Sigmoid colon (tissue), 7 donors: ENCODE measurements around the gene ARHGAP45. TPM values are rescaled to one million over a fixed set of nuclear protein-coding genes. Genes with fewer than 3 reads are reported as not detected.

ENCODE experiments used
- DNase-seq: peaks from one replicate; pipeline ENCODE4 v3.0.0-alpha.2; 2019
- H3K27ac ChIP-seq, 4 donors: fragments of 200-600 bp; sonication (generic); one replicate each; pipeline ENCODE4 v1.5.1; 2016 to 2019; ENCODE audit warnings: mild to moderate bottlenecking in 1 of 4
- H3K27me3 ChIP-seq, 3 donors: fragments of 200-600 bp; sonication (generic); one replicate each; pipeline ENCODE4 v1.5.1; 2019; ENCODE audit warnings: mild to moderate bottlenecking in 1 of 3
- H3K36me3 ChIP-seq, 4 donors: fragments of 200-600 bp; sonication (generic); one replicate each; pipeline ENCODE4 v1.5.1; 2016 to 2019
- H3K4me1 ChIP-seq, 4 donors: fragments of 200-600 bp; sonication (generic); one replicate each; pipeline ENCODE4 v1.5.1; 2017 to 2019
- H3K4me3 ChIP-seq, 4 donors: fragments of 200-600 bp; sonication (generic); one replicate each; pipeline ENCODE4 v1.5.1; 2017 to 2019; ENCODE audit warnings: mild to moderate bottlenecking in 2 of 4, moderate library complexity in 1 of 4
- H3K9me3 ChIP-seq, 4 donors: fragments of 200-600 bp in 3 of 4; sonication (generic) in 3 of 4; one replicate each; pipeline versions ENCODE4 v1.5.1 to v1.6.1; 2013 to 2019
- CTCF ChIP-seq, 4 experiments: fragments of 450-650 bp in 3 of 4; fragments of 200-600 bp in 1 of 4; IDR thresholded peaks; one replicate each; pipeline ENCODE4 v1.5.1; 2016 to 2019; ENCODE audit warnings: antibody characterized with exemption in 4 of 4, mild to moderate bottlenecking in 3 of 4, moderate library complexity in 2 of 4
- EP300 ChIP-seq, 4 donors: sonication (generic); formaldehyde crosslinking; IDR thresholded peaks; one replicate each; pipeline ENCODE4 v1.6.1; 2017; ENCODE audit warnings: antibody characterized with exemption in 4 of 4
- POLR2A ChIP-seq, 2 donors: fragments of 450-650 bp; IDR thresholded peaks; one replicate each; pipeline ENCODE4 v1.6.1; 2016; ENCODE audit warnings: antibody characterized with exemption in 2 of 2, mild to moderate bottlenecking in 2 of 2, moderate library complexity in 2 of 2
- POLR2AphosphoS5 ChIP-seq, 4 donors: sonication (generic); formaldehyde crosslinking; IDR thresholded peaks; one replicate each; pipeline ENCODE4 v1.6.1; 2017; ENCODE audit warnings: antibody characterized with exemption in 4 of 4
- WGBS, 2 donors: extraction: QIAGEN DNeasy Blood & Tissue Kit; methylation state at CpG; one replicate each; pipeline ENCODE4 v1.1.7; 2013; 5-methylcytosine and 5-hydroxymethylcytosine counted together
- intact Hi-C: fragments of 100-400 bp; cut with DNase I; formaldehyde crosslinking; loops from one replicate; pipeline ENCODE4 v1.15.1; 2023
- polyA plus RNA-seq, 3 donors: library from polyadenylated mRNA; stranded (reverse); fragments of 200-250 nt; gene quantifications; one replicate each; pipeline ENCODE4 v1.2.3, GENCODE V29; 2013
- total RNA-seq, 4 donors: library from RNA; depleted of rRNA; stranded (reverse); fragments of >200 nt; gene quantifications; one replicate each; pipeline ENCODE4 v1.1.0, GENCODE V29; 2016
- donor health status: healthy with polysubstance abuse.
- donor health status: Bipolar disorder and iron deficiency.
- donor health status: healthy.

Gene ARHGAP45
- total and polyA plus RNA-seq, 7 donors: 12.8 to 103 (median 21.6) TPM

GRCh38 chr19:1094655-1094977 is 27.6 kb downstream of the ARHGAP45 start:
- Histone ChIP-seq H3K9me3 (no peaks in the 10 kb centered on the region), H3K27me3 (no peaks in the 10 kb centered on the region), H3K4me1 (peaks cover 0 to 37% (median 30%) of the 10 kb centered on the region in 4 donors), H3K27ac (peak overlapping the region; percentile 77 to 87 (median 81)), H3K4me3 (peak overlapping the region; percentile 71 to 99 (median 97)), H3K36me3 (peaks cover 15 to 33% (median 18%) of the 10 kb centered on the region in 4 donors)
- intact Hi-C loops: no loop called here
- no peak for DNase-seq
- WGBS, 2 donors: 0 to 1% methylated on average over 19 of the region's 19 CpGs
- TF ChIP-seq EP300 (IDR thresholded peaks at IDR 0.05): no peak
- TF ChIP-seq POLR2A (IDR thresholded peaks at IDR 0.05): no peak
- TF ChIP-seq CTCF (IDR thresholded peaks at IDR 0.05): no peak
- no peak for TF ChIP-seq POLR2AphosphoS5 (IDR thresholded peaks at IDR 0.05)

GRCh38 chr19:1094978-1095701 is 28.2 kb downstream of the ARHGAP45 start, which contains the start of gene POLR2E:
TSS of gene POLR2E (minus strand) at chr19:1095375. CDS start at chr19:1095315, 60 bp downstream.
- TF ChIP-seq POLR2A (IDR thresholded peaks at IDR 0.05) (peak; percentile 77 to 80), CTCF (IDR thresholded peaks at IDR 0.05) (no peak), POLR2AphosphoS5 (IDR thresholded peaks at IDR 0.05) (peak; percentile 93 to 96 (median 93)), EP300 (IDR thresholded peaks at IDR 0.05) (peak in 1 of 4 donors; percentile 28)
- Histone ChIP-seq H3K27me3 (no peaks in the 10 kb centered on the region), H3K36me3 (peaks cover 11 to 27% (median 17%) of the 10 kb centered on the region in 4 donors), H3K4me3 (peak within 1 kb of the TSS; percentile 71 to 99 (median 97)), H3K9me3 (no peaks in the 10 kb centered on the region), H3K4me1 (peaks cover 0 to 37% (median 30%) of the 10 kb centered on the region in 4 donors), H3K27ac (peak within 1 kb of the TSS; percentile 77 to 87 (median 81))
- DNase-seq: peak; percentile 100
- WGBS, 2 donors: 0% methylated on average over 81 of the region's 81 CpGs
- intact Hi-C loops: loop anchor here (5.0 kb wide), 1 partner anchor 68 kb away; the partner anchor contains the start of gene CNN2

DNA sequence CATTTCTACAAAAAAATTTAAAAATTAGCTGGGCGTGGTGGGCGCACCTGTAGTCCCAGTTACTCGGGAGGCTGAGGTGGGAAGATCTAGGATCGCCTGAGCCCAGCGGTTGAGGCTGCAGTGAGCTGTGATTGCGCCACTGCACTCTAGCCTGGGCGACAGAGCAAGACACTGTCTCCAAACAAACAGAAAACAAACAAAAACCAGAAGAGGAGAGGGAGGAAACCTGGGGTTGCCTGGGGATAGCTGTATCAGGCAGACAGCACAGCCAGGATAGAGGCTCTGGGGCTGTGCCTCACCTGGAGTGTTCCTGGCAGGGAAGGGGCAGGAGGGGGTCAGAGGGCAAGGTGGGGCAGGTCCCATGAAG is 30.8 kb downstream of the ARHGAP45 start:
- intact Hi-C loops: loop anchor here (5.0 kb wide), 1 partner anchor 70 kb away; the partner anchor contains the start of gene CNN2
- H3K27me3 ChIP-seq: no peaks in the 10 kb centered on the region
- peaks cover 0 to 60% (median 49%) of the 10 kb centered on the region in 4 donors for H3K4me1 ChIP-seq
- no peak overlapping the region for H3K4me3 ChIP-seq
- 31 to 78% methylated on average over 7 of the region's 7 CpGs for WGBS, 2 donors
- no peak for TF ChIP-seq POLR2AphosphoS5 (IDR thresholded peaks at IDR 0.05)
- TF ChIP-seq POLR2A (IDR thresholded peaks at IDR 0.05): no peak
- TF ChIP-seq CTCF (IDR thresholded peaks at IDR 0.05): no peak
- no peak for TF ChIP-seq EP300 (IDR thresholded peaks at IDR 0.05)
- H3K27ac ChIP-seq: peak overlapping the region in 2 of 4 donors; percentile 98 to 100
- no peaks in the 10 kb centered on the region for H3K9me3 ChIP-seq
- DNase-seq: no peak
- H3K36me3 ChIP-seq: peaks cover 0 to 8% (median 0%) of the 10 kb centered on the region in 4 donors

- Histone ChIP-seq H3K27me3 (no peaks in the 10 kb centered on the region), H3K9me3 (no peaks in the 10 kb centered on the region), H3K27ac (peak overlapping the region; percentile 98 to 100 (median 100)), H3K36me3 (peaks cover 0 to 3% (median 0%) of the 10 kb centered on the region in 4 donors), H3K4me3 (no peak overlapping the region), H3K4me1 (peaks cover 0 to 61% (median 51%) of the 10 kb centered on the region in 4 donors)
- no peak for TF ChIP-seq CTCF (IDR thresholded peaks at IDR 0.05)
- no peak for TF ChIP-seq POLR2AphosphoS5 (IDR thresholded peaks at IDR 0.05)
- no peak for TF ChIP-seq EP300 (IDR thresholded peaks at IDR 0.05)
- no peak for TF ChIP-seq POLR2A (IDR thresholded peaks at IDR 0.05)
- intact Hi-C loops: loop anchor here (5.0 kb wide), 1 partner anchor 71 kb away; the partner anchor contains the start of gene CNN2
- 19 to 63% methylated on average over 15 of the region's 15 CpGs for WGBS, 2 donors
- DNase-seq: no peak
Measured at GRCh38 chr19:1098177-1099051, 31.4 kb downstream of the ARHGAP45 start.
